Vagina (tissue), 2 donors: ENCODE measurements around the gene SLC5A10. TPM values are rescaled to one million over a fixed set of nuclear protein-coding genes. Genes with fewer than 3 reads are reported as not detected.
"Not testable (repeated sequence)": the region's sequence is repeated elsewhere in the genome, so short reads cannot be mapped to it uniquely, and the experiment has no call there.

ENCODE experiments used
- DNase-seq, 2 donors: peaks; one replicate each; pipeline ENCODE4 v3.0.0-alpha.2; 2017; ENCODE audit errors: extremely low spot score in 2 of 2
- H3K27ac ChIP-seq: fragments of 200-600 bp; sonication (generic); one replicate; pipeline ENCODE4 v1.5.1; 2019
- H3K27me3 ChIP-seq: fragments of 200-600 bp; sonication (generic); one replicate; pipeline ENCODE4 v1.5.1; 2019
- H3K36me3 ChIP-seq, 2 donors: fragments of 200-600 bp; sonication (generic); one replicate each; pipeline ENCODE4 v1.5.1; 2017 to 2019
- H3K4me1 ChIP-seq: fragments of 200-600 bp; sonication (generic); one replicate; pipeline ENCODE4 v1.5.1; 2019
- H3K4me3 ChIP-seq, 2 donors: fragments of 200-600 bp; sonication (generic); 1 replicate in 1 of 2; 2 replicates in 1 of 2; pipeline ENCODE4 v1.5.1; 2016 to 2019
- H3K9me3 ChIP-seq: fragments of 200-600 bp; sonication (generic); one replicate; pipeline ENCODE4 v1.5.1; 2019
- POLR2A ChIP-seq, 2 donors: fragments of 450-650 bp; IDR thresholded peaks; one replicate each; pipeline ENCODE4 v1.6.1; 2017; ENCODE audit warnings: antibody characterized with exemption in 2 of 2, mild to moderate bottlenecking in 2 of 2, moderate library complexity in 2 of 2
- POLR2AphosphoS5 ChIP-seq, 2 donors: sonication (generic); formaldehyde crosslinking; IDR thresholded peaks; one replicate each; pipeline ENCODE4 v1.9.0; 2017; ENCODE audit warnings: antibody characterized with exemption in 2 of 2, mild to moderate bottlenecking in 2 of 2, low read depth in 1 of 2; ENCODE audit not compliant: insufficient read depth in 1 of 2
- intact Hi-C: fragments of 100-400 bp; cut with DNase I; formaldehyde crosslinking; loops from one replicate; pipeline ENCODE4 v1.15.1; 2023
- total RNA-seq: library from RNA; depleted of rRNA; stranded (reverse); fragments of >200 nt; gene quantifications from one replicate; pipeline ENCODE4 v1.2.3, GENCODE V29; 2016
- TF ChIP-seq, protein P1 (sequence below), 3 experiments: fragments of 450-650 bp in 2 of 3; fragments of 200-600 bp in 1 of 3; sonication (generic) in 1 of 3; IDR thresholded peaks; one replicate each; pipeline ENCODE4 v1.5.1; 2017 to 2019; ENCODE audit warnings: antibody characterized with exemption in 3 of 3, mild to moderate bottlenecking in 2 of 3, moderate library complexity in 2 of 3

SLC5A10 gene
- total RNA-seq, 1 donor from 2014 or later: not detected

DNA sequence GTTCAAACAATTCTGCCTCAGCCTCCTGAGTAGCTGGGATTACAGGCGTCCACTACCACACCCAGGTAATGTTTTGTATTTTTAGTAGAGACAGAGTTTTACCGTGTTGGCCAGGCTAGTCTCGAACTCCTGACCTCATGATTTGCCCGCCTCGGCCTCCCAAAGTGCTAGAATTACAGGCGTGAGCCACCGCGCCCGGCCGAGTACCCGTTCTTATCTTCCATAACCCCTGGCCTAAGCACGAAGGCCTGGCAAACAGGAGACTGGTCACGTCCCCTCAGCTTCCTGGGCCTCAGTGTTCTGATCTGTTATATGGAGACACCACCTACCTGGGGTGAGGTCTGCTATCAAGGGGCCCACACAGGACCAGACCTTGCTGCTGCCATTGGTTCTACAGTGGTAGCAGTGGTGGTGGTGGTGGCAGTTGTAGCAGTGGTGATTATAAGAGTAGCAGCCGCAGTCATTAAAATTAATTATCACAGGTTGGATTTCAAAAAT is 1.3 kb downstream of the SLC5A10 start:
- Histone ChIP-seq H3K4me1 (no peaks in the 10 kb centered on the region), H3K27ac (no peak overlapping the region), H3K27me3 (no peaks in the 10 kb centered on the region), H3K36me3 (no peaks in the 10 kb centered on the region), H3K4me3 (no peak overlapping the region), H3K9me3 (no peaks in the 10 kb centered on the region)
- TF ChIP-seq POLR2A (IDR thresholded peaks at IDR 0.05) (no peak), POLR2AphosphoS5 (IDR thresholded peaks at IDR 0.05; ENCODE audit: insufficient read depth in 1 of 2, low read depth in 1 of 2) (no peak)
- TF ChIP-seq, protein P1, sequence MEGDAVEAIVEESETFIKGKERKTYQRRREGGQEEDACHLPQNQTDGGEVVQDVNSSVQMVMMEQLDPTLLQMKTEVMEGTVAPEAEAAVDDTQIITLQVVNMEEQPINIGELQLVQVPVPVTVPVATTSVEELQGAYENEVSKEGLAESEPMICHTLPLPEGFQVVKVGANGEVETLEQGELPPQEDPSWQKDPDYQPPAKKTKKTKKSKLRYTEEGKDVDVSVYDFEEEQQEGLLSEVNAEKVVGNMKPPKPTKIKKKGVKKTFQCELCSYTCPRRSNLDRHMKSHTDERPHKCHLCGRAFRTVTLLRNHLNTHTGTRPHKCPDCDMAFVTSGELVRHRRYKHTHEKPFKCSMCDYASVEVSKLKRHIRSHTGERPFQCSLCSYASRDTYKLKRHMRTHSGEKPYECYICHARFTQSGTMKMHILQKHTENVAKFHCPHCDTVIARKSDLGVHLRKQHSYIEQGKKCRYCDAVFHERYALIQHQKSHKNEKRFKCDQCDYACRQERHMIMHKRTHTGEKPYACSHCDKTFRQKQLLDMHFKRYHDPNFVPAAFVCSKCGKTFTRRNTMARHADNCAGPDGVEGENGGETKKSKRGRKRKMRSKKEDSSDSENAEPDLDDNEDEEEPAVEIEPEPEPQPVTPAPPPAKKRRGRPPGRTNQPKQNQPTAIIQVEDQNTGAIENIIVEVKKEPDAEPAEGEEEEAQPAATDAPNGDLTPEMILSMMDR (IDR thresholded peaks at IDR 0.05): no peak
- intact Hi-C loops: no loop called here
- DNase-seq: no peak

DNA sequence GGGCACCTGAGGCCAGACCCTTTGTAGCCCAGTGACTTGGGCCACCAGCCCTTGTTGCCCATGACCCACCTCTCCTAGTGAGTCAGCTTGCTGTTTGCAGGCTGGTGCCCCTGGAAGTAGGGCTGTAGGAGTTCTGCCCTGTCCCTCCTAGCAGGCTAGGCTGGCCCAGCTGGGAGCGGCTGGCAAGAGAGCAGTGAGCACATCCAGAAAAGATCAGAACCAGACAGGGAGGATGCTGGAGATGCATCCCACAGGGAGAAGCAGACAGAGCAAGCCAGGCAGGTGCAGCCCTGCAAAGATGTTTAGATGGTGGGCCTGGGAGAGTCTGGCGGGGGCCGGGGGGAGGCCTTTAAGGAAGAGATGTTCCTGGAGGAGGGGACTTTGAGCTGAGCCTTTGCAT is 2.4 kb downstream of the SLC5A10 start:
- intact Hi-C loops: no loop called here
- no peak overlapping the region for H3K4me3 ChIP-seq
- TF ChIP-seq, protein P1 (IDR thresholded peaks at IDR 0.05): no peak
- no peak for TF ChIP-seq POLR2AphosphoS5 (IDR thresholded peaks at IDR 0.05; ENCODE audit: insufficient read depth in 1 of 2, low read depth in 1 of 2)
- no peak for TF ChIP-seq POLR2A (IDR thresholded peaks at IDR 0.05)
- H3K9me3 ChIP-seq: no peaks in the 10 kb centered on the region
- H3K27ac ChIP-seq: no peak overlapping the region
- no peaks in the 10 kb centered on the region for H3K36me3 ChIP-seq
- no peaks in the 10 kb centered on the region for H3K4me1 ChIP-seq
- H3K27me3 ChIP-seq: no peaks in the 10 kb centered on the region
- no peak for DNase-seq

DNA sequence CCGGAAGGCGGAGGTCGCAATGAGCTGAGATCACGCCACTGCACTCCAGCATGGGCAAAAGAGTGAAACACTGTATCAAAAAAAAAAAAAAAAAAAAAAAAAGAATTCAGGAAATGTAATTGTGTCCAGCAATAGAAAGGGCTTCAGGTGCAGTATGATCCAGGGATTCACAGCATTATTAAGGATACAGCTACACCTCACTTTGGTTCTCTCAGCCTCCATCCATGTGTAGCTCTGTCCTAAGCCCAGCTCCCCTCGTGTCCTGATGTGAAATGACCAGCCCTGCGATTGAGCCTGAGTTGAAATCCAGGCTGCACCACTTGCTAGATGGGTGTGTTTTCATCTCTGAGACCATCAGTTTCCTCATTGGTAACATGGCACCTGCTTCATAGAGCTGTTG is 3.0 kb downstream of the SLC5A10 start:
- Histone ChIP-seq H3K4me3 (no peak overlapping the region), H3K27ac (no peak overlapping the region), H3K4me1 (no peaks in the 10 kb centered on the region), H3K27me3 (no peaks in the 10 kb centered on the region), H3K9me3 (no peaks in the 10 kb centered on the region), H3K36me3 (no peaks in the 10 kb centered on the region)
- TF ChIP-seq, protein P1 (IDR thresholded peaks at IDR 0.05): no peak
- TF ChIP-seq POLR2A (IDR thresholded peaks at IDR 0.05): no peak
- no peak for TF ChIP-seq POLR2AphosphoS5 (IDR thresholded peaks at IDR 0.05; ENCODE audit: insufficient read depth in 1 of 2, low read depth in 1 of 2)
- intact Hi-C loops: no loop called here
- no peak for DNase-seq

DNA sequence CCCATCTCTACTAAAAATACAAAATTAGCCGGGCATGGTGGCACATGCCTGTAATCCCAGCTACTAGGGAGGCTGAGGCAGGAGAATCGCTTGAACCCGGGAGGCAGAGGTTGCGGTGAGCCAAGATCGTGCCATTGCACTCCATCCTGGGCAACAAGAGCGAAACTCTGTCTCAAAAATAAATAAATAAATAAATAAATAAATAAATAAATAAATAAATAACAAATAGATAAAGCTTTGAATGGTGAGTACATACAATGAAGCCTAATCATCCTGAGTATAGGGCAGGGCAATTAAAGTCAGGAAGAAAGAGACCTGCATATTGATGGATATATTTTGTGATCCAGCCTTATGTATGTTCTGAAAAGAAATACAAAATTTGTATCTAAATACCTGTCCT is 4.1 kb downstream of the SLC5A10 start:
- intact Hi-C loops, H3K4me3 ChIP-seq, H3K9me3 ChIP-seq: not testable (repeated sequence)

DNA sequence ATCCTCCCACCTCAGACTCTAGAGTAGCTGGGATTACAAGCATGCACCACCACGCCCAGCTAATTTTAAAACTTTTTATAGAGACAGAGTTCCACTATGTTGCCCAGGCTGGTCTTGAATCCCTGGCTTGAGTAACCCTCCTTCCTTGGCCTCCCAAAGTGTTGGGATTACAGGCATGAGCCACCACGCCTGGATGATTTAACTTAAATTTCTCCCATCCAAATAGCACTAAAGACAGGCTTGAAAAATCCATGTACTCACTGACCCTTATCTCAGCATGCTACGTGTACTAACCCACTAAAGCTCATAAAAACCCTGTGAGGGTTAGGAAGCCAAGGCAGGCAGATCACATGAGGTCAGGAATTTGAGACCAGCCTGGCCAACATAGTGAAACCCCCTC is 4.6 kb downstream of the SLC5A10 start:
- Histone ChIP-seq H3K4me1 (no peaks in the 10 kb centered on the region), H3K4me3 (no peak overlapping the region), H3K9me3 (no peaks in the 10 kb centered on the region), H3K27me3 (no peaks in the 10 kb centered on the region), H3K27ac (no peak overlapping the region), H3K36me3 (no peaks in the 10 kb centered on the region)
- DNase-seq: no peak
- TF ChIP-seq POLR2A (IDR thresholded peaks at IDR 0.05): no peak
- TF ChIP-seq POLR2AphosphoS5 (IDR thresholded peaks at IDR 0.05; ENCODE audit: insufficient read depth in 1 of 2, low read depth in 1 of 2): no peak
- TF ChIP-seq, protein P1 (IDR thresholded peaks at IDR 0.05): no peak
- intact Hi-C loops: no loop called here

More for the DNA sequence above, 4.1 kb downstream of the SLC5A10 start:
- not testable (repeated sequence) for H3K27ac ChIP-seq, DNase-seq, H3K36me3 ChIP-seq, H3K27me3 ChIP-seq, H3K4me1 ChIP-seq
